Fibroblast of lung (primary cell): Measurements from ENCODE around the gene TCFL5. TPM values are rescaled to one million over a fixed set of nuclear protein-coding genes. Genes with fewer than 3 reads are reported as not detected.

ENCODE experiments used
- DNase-seq, 2 donors: peaks; one replicate each; pipeline versions ENCODE4 v3.0.0 to v3.0.0-alpha.2; 2010; ENCODE audit warnings: low read depth in 2 of 2
- H2AFZ ChIP-seq: 2 replicates; pipeline ENCODE4 v1.5.1; 2012; ENCODE audit warnings: low read length, control low read depth, inconsistent platforms
- H3K27ac ChIP-seq: 2 replicates; pipeline ENCODE4 v1.5.1; 2011; ENCODE audit warnings: low read length, control low read depth; ENCODE audit not compliant: insufficient read depth
- H3K27me3 ChIP-seq: 2 replicates; pipeline ENCODE4 v1.5.1; 2011; ENCODE audit warnings: mild to moderate bottlenecking, low read length; ENCODE audit not compliant: control insufficient read depth, insufficient read depth
- H3K36me3 ChIP-seq: 2 replicates; pipeline ENCODE4 v1.5.1; 2011; ENCODE audit warnings: low read length; ENCODE audit not compliant: control insufficient read depth, insufficient read depth
- H3K4me1 ChIP-seq: 2 replicates; pipeline ENCODE4 v1.5.1; 2011; ENCODE audit warnings: low read length; ENCODE audit not compliant: control insufficient read depth, insufficient read depth; ENCODE audit errors: extremely low read depth
- H3K4me2 ChIP-seq: 2 replicates; pipeline ENCODE4 v1.5.1; 2011; ENCODE audit warnings: low read length, control low read depth; ENCODE audit not compliant: insufficient read depth; ENCODE audit errors: extremely low read depth
- H3K4me3 ChIP-seq, 4 experiments: fragments of 200-600 bp in 1 of 4; sonication (generic) in 1 of 4; replicated peaks in 1 of 4; 2 replicates each; pipeline ENCODE4 v1.5.1; 2011 to 2016; ENCODE audit warnings: low read length in 4 of 4, low read depth in 3 of 4, mild to moderate bottlenecking in 3 of 4, control low read depth in 2 of 4, inconsistent platforms in 1 of 4, mixed read lengths in 1 of 4; ENCODE audit not compliant: insufficient read depth in 1 of 4; ENCODE audit errors: control extremely low read depth in 1 of 4
- H3K79me2 ChIP-seq: 2 replicates; pipeline ENCODE4 v1.5.1; 2012; ENCODE audit warnings: mild to moderate bottlenecking, low read length, inconsistent platforms; ENCODE audit not compliant: control insufficient read depth, insufficient read depth
- H3K9ac ChIP-seq: 2 replicates; pipeline ENCODE4 v1.5.1; 2011; ENCODE audit warnings: mild to moderate bottlenecking, low read length, control low read depth; ENCODE audit not compliant: insufficient read depth
- H3K9me3 ChIP-seq: 2 replicates; pipeline ENCODE4 v1.5.1; 2012; ENCODE audit warnings: low read depth, low read length; ENCODE audit not compliant: control insufficient read depth, insufficient read depth
- H4K20me1 ChIP-seq: 2 replicates; pipeline ENCODE4 v1.5.1; 2011; ENCODE audit warnings: low read length; ENCODE audit not compliant: control insufficient read depth, insufficient read depth; ENCODE audit errors: extremely low read depth
- CTCF ChIP-seq, 2 donors: IDR thresholded peaks in 1 of 2; conservative IDR thresholded peaks in 1 of 2; 1 replicate in 1 of 2; 2 replicates in 1 of 2; pipeline ENCODE4 v1.5.1; 2011 to 2012; ENCODE audit warnings: low read length in 2 of 2, control low read depth in 1 of 2, inconsistent platforms in 1 of 2, low read depth in 1 of 2, mild to moderate bottlenecking in 1 of 2
- EZH2 ChIP-seq: IDR thresholded peaks from 2 replicates; pipeline ENCODE4 v1.5.1; 2012; ENCODE audit warnings: low read length, control low read depth, mild to moderate bottlenecking; ENCODE audit errors: missing control alignments
- polyA plus RNA-seq, 2 donors: library from polyadenylated mRNA; depleted of rRNA in 1 of 2; stranded (reverse) in 1 of 2; unstranded in 1 of 2; fragments of >200 nt; gene quantifications; 2 replicates each; pipeline ENCODE4 v1.2.1, GENCODE V29; 2011 to 2012; ENCODE audit warnings: missing spikeins in 1 of 2
- total RNA-seq: library from RNA; depleted of rRNA; stranded (reverse); fragments of >200 nt; gene quantifications from 2 replicates; pipeline ENCODE4 v1.2.1, GENCODE V29; 2014

Gene TCFL5
- total and polyA plus RNA-seq, 2 donors (not counting 1 experiment from before 2014, with no cell fraction given): 9.8 to 13.7 TPM

- Histone ChIP-seq H3K36me3 (peaks cover 7% of the 10 kb centered on the region), H3K27ac (no peak overlapping the region), H3K4me2 (no peak overlapping the region), H3K9me3 (no peaks in the 10 kb centered on the region), H4K20me1 (no peaks in the 10 kb centered on the region), H3K4me1 (no peaks in the 10 kb centered on the region), H3K4me3 (no peak overlapping the region), H2AFZ (no peak overlapping the region), H3K9ac (no peak overlapping the region), H3K27me3 (no peaks in the 10 kb centered on the region), H3K79me2 (no peaks in the 10 kb centered on the region)
- no peak for DNase-seq
- no peak for TF ChIP-seq EZH2
Observed at GRCh38 chr20:62852841-62853240, 8.8 kb downstream of the TCFL5 start.

GRCh38 chr20:62852196-62852595 lies 9.4 kb downstream of the TCFL5 start:
- Histone ChIP-seq H3K4me2 (no peak overlapping the region), H3K9me3 (no peaks in the 10 kb centered on the region), H3K9ac (no peak overlapping the region), H2AFZ (no peak overlapping the region), H3K4me1 (no peaks in the 10 kb centered on the region), H3K4me3 (no peak overlapping the region), H3K27me3 (no peaks in the 10 kb centered on the region), H3K36me3 (peaks cover 7% of the 10 kb centered on the region), H4K20me1 (no peaks in the 10 kb centered on the region), H3K27ac (no peak overlapping the region), H3K79me2 (no peaks in the 10 kb centered on the region)
- DNase-seq: no peak
- TF ChIP-seq EZH2 (no peak), CTCF (conservative IDR thresholded peaks at IDR 0.05 in 1 of 2, IDR thresholded peaks at IDR 0.05 in 1 of 2; ENCODE audit: low read depth in 1 of 2, low read length in 2 of 2) (no peak)

GRCh38 chr20:62850333-62850974 lies 11.2 kb downstream of the TCFL5 start:
- TF ChIP-seq CTCF (conservative IDR thresholded peaks at IDR 0.05 in 1 of 2, IDR thresholded peaks at IDR 0.05 in 1 of 2; ENCODE audit: low read depth in 1 of 2, low read length in 2 of 2) (no peak), EZH2 (no peak)
- H2AFZ ChIP-seq: no peak overlapping the region
- no peaks in the 10 kb centered on the region for H3K79me2 ChIP-seq
- no peaks in the 10 kb centered on the region for H4K20me1 ChIP-seq
- H3K27me3 ChIP-seq: no peaks in the 10 kb centered on the region
- H3K9ac ChIP-seq: no peak overlapping the region
- peaks cover 5% of the 10 kb centered on the region for H3K36me3 ChIP-seq
- no peak overlapping the region for H3K4me3 ChIP-seq
- no peaks in the 10 kb centered on the region for H3K9me3 ChIP-seq
- H3K27ac ChIP-seq: no peak overlapping the region
- H3K4me1 ChIP-seq: no peaks in the 10 kb centered on the region
- H3K4me2 ChIP-seq: no peak overlapping the region
- DNase-seq: no peak
